HepG2 (cell line): ENCODE measurements around the gene SH2D3C.

ENCODE experiments used
- CTCF ChIP-seq: sonication (generic); formaldehyde crosslinking; IDR thresholded peaks from 2 replicates; pipeline ENCODE4 v1.5.0; 2020; ENCODE audit warnings: mild to moderate bottlenecking, missing genetic modification reagents, moderate library complexity
- FOSL2 ChIP-seq: sonication (generic); formaldehyde crosslinking; IDR thresholded peaks from 2 replicates; pipeline ENCODE4 v1.4.0; 2020; ENCODE audit warnings: missing genetic modification reagents
- GLI4 ChIP-seq: sonication (generic); formaldehyde crosslinking; IDR thresholded peaks from 2 replicates; pipeline ENCODE4 v1.5.1; 2020; ENCODE audit warnings: missing genetic modification reagents, mild to moderate bottlenecking, moderate library complexity, borderline replicate concordance
- RAD21 ChIP-seq: fragments of 450-650 bp; formaldehyde crosslinking; IDR thresholded peaks from 2 replicates; pipeline ENCODE4 v1.5.0; 2020; ENCODE audit warnings: mild to moderate bottlenecking
- RFX1 ChIP-seq: fragments of 450-650 bp; IDR thresholded peaks from 2 replicates; pipeline ENCODE4 v1.6.1; 2017
- RXRA ChIP-seq: sonication (generic); formaldehyde crosslinking; IDR thresholded peaks from 2 replicates; pipeline ENCODE4 v1.5.1; 2020; ENCODE audit warnings: missing genetic modification reagents

GRCh38 chr9:127692071-127692470, 86.4 kb downstream of the SH2D3C start:
- TF ChIP-seq FOSL2 (CRISPR knock-in tag) (no peak), RXRA (CRISPR knock-in tag) (no peak), CTCF (CRISPR knock-in tag) (no peak), GLI4 (CRISPR knock-in tag) (no peak), RFX1 (no peak), RAD21 (CRISPR knock-in tag) (no peak)
